Measurements from ENCODE around the gene PHPT1.

PHPT1 gene

GRCh38 chr9:136854842-136855460, 5.7 kb downstream of the PHPT1 start:
- H3K4me3 Mint-ChIP-seq = no peak overlapping the region
- peaks cover 14% of the 10 kb centered on the region for H3K4me1 Mint-ChIP-seq (ENCODE audit: low read depth)
- H3K27me3 Mint-ChIP-seq = no peaks in the 10 kb centered on the region
- H3K27ac Mint-ChIP-seq = no peak overlapping the region
- intact Hi-C loops (cut with micrococcal nuclease) = no loop called here
- no peaks in the 10 kb centered on the region for H3K9me3 Mint-ChIP-seq
- peaks cover 58% of the 10 kb centered on the region for H3K36me3 Mint-ChIP-seq (ENCODE audit: low read depth)

- peaks cover 58% of the 10 kb centered on the region for H3K36me3 Mint-ChIP-seq (ENCODE audit: low read depth)
- no peaks in the 10 kb centered on the region for H3K27me3 Mint-ChIP-seq
- intact Hi-C loops (cut with micrococcal nuclease) = no loop called here
- H3K9me3 Mint-ChIP-seq = no peaks in the 10 kb centered on the region
- H3K4me3 Mint-ChIP-seq = no peak overlapping the region
- H3K4me1 Mint-ChIP-seq (ENCODE audit: low read depth) = peaks cover 9% of the 10 kb centered on the region
- H3K27ac Mint-ChIP-seq = no peak overlapping the region
Measured at GRCh38 chr9:136855461-136856078, 6.4 kb downstream of the PHPT1 start.

- intact Hi-C loops (cut with micrococcal nuclease) = no loop called here
- peaks cover 58% of the 10 kb centered on the region for H3K36me3 Mint-ChIP-seq (ENCODE audit: low read depth)
- no peak overlapping the region for H3K27ac Mint-ChIP-seq
- no peak overlapping the region for H3K4me3 Mint-ChIP-seq
- H3K9me3 Mint-ChIP-seq = no peaks in the 10 kb centered on the region
- H3K4me1 Mint-ChIP-seq (ENCODE audit: low read depth) = peaks cover 5% of the 10 kb centered on the region
- no peaks in the 10 kb centered on the region for H3K27me3 Mint-ChIP-seq
Measured at GRCh38 chr9:136856079-136856476, 6.9 kb downstream of the PHPT1 start.

GRCh38 chr9:136856541-136857141, 7.4 kb downstream of the PHPT1 start:
- no peaks in the 10 kb centered on the region for H3K4me1 Mint-ChIP-seq (ENCODE audit: low read depth)
- H3K27me3 Mint-ChIP-seq = no peaks in the 10 kb centered on the region
- intact Hi-C loops (cut with micrococcal nuclease) = no loop called here
- no peaks in the 10 kb centered on the region for H3K9me3 Mint-ChIP-seq
- H3K4me3 Mint-ChIP-seq = no peak overlapping the region
- no peak overlapping the region for H3K27ac Mint-ChIP-seq
- peaks cover 58% of the 10 kb centered on the region for H3K36me3 Mint-ChIP-seq (ENCODE audit: low read depth)

- intact Hi-C loops (cut with micrococcal nuclease) = no loop called here
- H3K4me1 Mint-ChIP-seq (ENCODE audit: low read depth) = no peaks in the 10 kb centered on the region
- no peak overlapping the region for H3K27ac Mint-ChIP-seq
- H3K27me3 Mint-ChIP-seq = no peaks in the 10 kb centered on the region
- peaks cover 58% of the 10 kb centered on the region for H3K36me3 Mint-ChIP-seq (ENCODE audit: low read depth)
- H3K9me3 Mint-ChIP-seq = no peaks in the 10 kb centered on the region
- no peak overlapping the region for H3K4me3 Mint-ChIP-seq
Measured at GRCh38 chr9:136857166-136857565, 8.0 kb downstream of the PHPT1 start.

GRCh38 chr9:136857581-136858412, 8.6 kb downstream of the PHPT1 start:
- H3K27ac Mint-ChIP-seq = no peak overlapping the region

GRCh38 chr9:136858452-136858843, 9.2 kb downstream of the PHPT1 start:
- Mint-ChIP-seq H3K36me3 (ENCODE audit: low read depth) (peaks cover 69% of the 10 kb centered on the region), H3K27me3 (no peaks in the 10 kb centered on the region), H3K4me1 (ENCODE audit: low read depth) (no peaks in the 10 kb centered on the region), H3K4me3 (no peak overlapping the region), H3K9me3 (no peaks in the 10 kb centered on the region), H3K27ac (no peak overlapping the region)
- intact Hi-C loops (cut with micrococcal nuclease) = no loop called here

More at GRCh38 chr9:136857581-136858412, 8.6 kb downstream of the PHPT1 start:
- intact Hi-C loops (cut with micrococcal nuclease) = no loop called here
- no peak overlapping the region for H3K4me3 Mint-ChIP-seq
- no peaks in the 10 kb centered on the region for H3K4me1 Mint-ChIP-seq (ENCODE audit: low read depth)
- peaks cover 63% of the 10 kb centered on the region for H3K36me3 Mint-ChIP-seq (ENCODE audit: low read depth)
- no peaks in the 10 kb centered on the region for H3K9me3 Mint-ChIP-seq
- no peaks in the 10 kb centered on the region for H3K27me3 Mint-ChIP-seq

- H3K4me1 Mint-ChIP-seq (ENCODE audit: low read depth) = peaks cover 5% of the 10 kb centered on the region
- peaks cover 76% of the 10 kb centered on the region for H3K36me3 Mint-ChIP-seq (ENCODE audit: low read depth)
- intact Hi-C loops (cut with micrococcal nuclease) = no loop called here
- no peak overlapping the region for H3K4me3 Mint-ChIP-seq
- H3K27ac Mint-ChIP-seq = no peak overlapping the region
- no peaks in the 10 kb centered on the region for H3K9me3 Mint-ChIP-seq
- no peaks in the 10 kb centered on the region for H3K27me3 Mint-ChIP-seq
Measured at GRCh38 chr9:136858844-136859757, 9.9 kb downstream of the PHPT1 start.

- Mint-ChIP-seq H3K4me3 (no peak overlapping the region), H3K4me1 (ENCODE audit: low read depth) (peaks cover 16% of the 10 kb centered on the region), H3K27me3 (no peaks in the 10 kb centered on the region), H3K27ac (no peak overlapping the region), H3K9me3 (no peaks in the 10 kb centered on the region), H3K36me3 (ENCODE audit: low read depth) (peaks cover 71% of the 10 kb centered on the region)
- intact Hi-C loops (cut with micrococcal nuclease) = no loop called here
Measured at GRCh38 chr9:136860529-136860928, 11.3 kb downstream of the PHPT1 start.

- Mint-ChIP-seq H3K36me3 (ENCODE audit: low read depth) (peaks cover 71% of the 10 kb centered on the region), H3K27ac (no peak overlapping the region), H3K9me3 (no peaks in the 10 kb centered on the region), H3K4me3 (no peak overlapping the region), H3K4me1 (ENCODE audit: low read depth) (peaks cover 16% of the 10 kb centered on the region), H3K27me3 (no peaks in the 10 kb centered on the region)
- intact Hi-C loops (cut with micrococcal nuclease) = no loop called here
Measured at GRCh38 chr9:136860933-136861873, 12.0 kb downstream of the PHPT1 start.

GRCh38 chr9:136861874-136862457, 12.8 kb downstream of the PHPT1 start:
- Mint-ChIP-seq H3K36me3 (ENCODE audit: low read depth) (peaks cover 68% of the 10 kb centered on the region), H3K27ac (no peak overlapping the region), H3K4me1 (ENCODE audit: low read depth) (peaks cover 16% of the 10 kb centered on the region), H3K9me3 (no peaks in the 10 kb centered on the region), H3K4me3 (no peak overlapping the region), H3K27me3 (no peaks in the 10 kb centered on the region)
- intact Hi-C loops (cut with micrococcal nuclease) = no loop called here

- H3K27ac Mint-ChIP-seq = no peak overlapping the region
- H3K4me3 Mint-ChIP-seq = no peak overlapping the region
- no peaks in the 10 kb centered on the region for H3K27me3 Mint-ChIP-seq
- intact Hi-C loops (cut with micrococcal nuclease) = no loop called here
- H3K9me3 Mint-ChIP-seq = no peaks in the 10 kb centered on the region
- peaks cover 68% of the 10 kb centered on the region for H3K36me3 Mint-ChIP-seq (ENCODE audit: low read depth)
- peaks cover 16% of the 10 kb centered on the region for H3K4me1 Mint-ChIP-seq (ENCODE audit: low read depth)
Measured at GRCh38 chr9:136862849-136863622, 13.8 kb downstream of the PHPT1 start.

All from dendritic cell treated with granulocyte-macrophage colony-stimulating factor and Interleukin-4, amounts not matched to agents 40 ng/mL and 50 ng/mL, for 4 days (primary cell).